Gastroesophageal sphincter (tissue), 4 donors: ENCODE results near the gene TMC6. TPM values are rescaled to one million over a fixed set of nuclear protein-coding genes. Genes with fewer than 3 reads are reported as not detected.
A peak's percentile ranks its signal among the peaks of the same experiment; 100 is the strongest.

Experiments used
- ATAC-seq: fragments of 150-250 bp; one replicate; pipeline ENCODE4 v1.9.1; 2016; ENCODE audit warnings: mild to moderate bottlenecking, moderate library complexity
- H3K27ac ChIP-seq, 4 donors: fragments of 200-600 bp; sonication (generic) in 3 of 4; 1 replicate in 3 of 4; 2 replicates in 1 of 4; pipeline ENCODE4 v1.5.1; 2016 to 2019
- H3K27me3 ChIP-seq: fragments of 200-600 bp; sonication (generic); one replicate; pipeline ENCODE4 v1.5.1; 2019
- H3K36me3 ChIP-seq, 2 donors: fragments of 200-600 bp; sonication (generic); one replicate each; pipeline ENCODE4 v1.5.1; 2019; ENCODE audit warnings: control low read depth in 1 of 2
- H3K4me1 ChIP-seq, 3 donors: fragments of 200-600 bp; sonication (generic); 1 replicate in 2 of 3; 2 replicates in 1 of 3; pipeline ENCODE4 v1.5.1; 2016 to 2019; ENCODE audit warnings: control low read depth in 2 of 3
- H3K4me3 ChIP-seq, 2 donors: fragments of 200-600 bp; sonication (generic); one replicate each; pipeline ENCODE4 v1.5.1; 2019; ENCODE audit warnings: mild to moderate bottlenecking in 1 of 2, moderate library complexity in 1 of 2
- H3K9me3 ChIP-seq, 3 donors: fragments of 200-600 bp; sonication (generic); one replicate each; pipeline ENCODE4 v1.5.1; 2017 to 2019; ENCODE audit warnings: control low read depth in 2 of 3
- EP300 ChIP-seq: sonication (generic); formaldehyde crosslinking; IDR thresholded peaks from one replicate; pipeline ENCODE4 v1.6.1; 2017; ENCODE audit warnings: antibody characterized with exemption, mild to moderate bottlenecking
- POLR2A ChIP-seq, 2 donors: fragments of 450-650 bp; IDR thresholded peaks; one replicate each; pipeline ENCODE4 v1.6.1; 2017; ENCODE audit warnings: antibody characterized with exemption in 2 of 2, mild to moderate bottlenecking in 2 of 2, moderate library complexity in 1 of 2
- POLR2AphosphoS5 ChIP-seq: sonication (generic); formaldehyde crosslinking; IDR thresholded peaks from one replicate; pipeline ENCODE4 v1.6.1; 2017; ENCODE audit warnings: antibody characterized with exemption
- WGBS, 2 donors: methylation state at CpG; one replicate each; pipeline ENCODE4 v1.1.5; 2018; ENCODE audit warnings: low coverage in 1 of 2; 5-methylcytosine and 5-hydroxymethylcytosine counted together
- total RNA-seq, 4 donors: library from RNA; depleted of rRNA; stranded (reverse); fragments of >200 nt; gene quantifications; one replicate each; pipeline ENCODE4 v1.1.0, GENCODE V29; 2016
- TF ChIP-seq, protein P1 (sequence below), 4 experiments: fragments of 200-600 bp in 2 of 4; fragments of 450-650 bp in 2 of 4; sonication (generic) in 1 of 4; IDR thresholded peaks; one replicate each; pipeline ENCODE4 v1.5.1; 2017 to 2019; ENCODE audit warnings: antibody characterized with exemption in 4 of 4, mild to moderate bottlenecking in 2 of 4, moderate library complexity in 2 of 4

The TMC6 gene
- total RNA-seq, 4 donors from 2014 or later = 12.4 to 19.0 (median 15.5) TPM

DNA sequence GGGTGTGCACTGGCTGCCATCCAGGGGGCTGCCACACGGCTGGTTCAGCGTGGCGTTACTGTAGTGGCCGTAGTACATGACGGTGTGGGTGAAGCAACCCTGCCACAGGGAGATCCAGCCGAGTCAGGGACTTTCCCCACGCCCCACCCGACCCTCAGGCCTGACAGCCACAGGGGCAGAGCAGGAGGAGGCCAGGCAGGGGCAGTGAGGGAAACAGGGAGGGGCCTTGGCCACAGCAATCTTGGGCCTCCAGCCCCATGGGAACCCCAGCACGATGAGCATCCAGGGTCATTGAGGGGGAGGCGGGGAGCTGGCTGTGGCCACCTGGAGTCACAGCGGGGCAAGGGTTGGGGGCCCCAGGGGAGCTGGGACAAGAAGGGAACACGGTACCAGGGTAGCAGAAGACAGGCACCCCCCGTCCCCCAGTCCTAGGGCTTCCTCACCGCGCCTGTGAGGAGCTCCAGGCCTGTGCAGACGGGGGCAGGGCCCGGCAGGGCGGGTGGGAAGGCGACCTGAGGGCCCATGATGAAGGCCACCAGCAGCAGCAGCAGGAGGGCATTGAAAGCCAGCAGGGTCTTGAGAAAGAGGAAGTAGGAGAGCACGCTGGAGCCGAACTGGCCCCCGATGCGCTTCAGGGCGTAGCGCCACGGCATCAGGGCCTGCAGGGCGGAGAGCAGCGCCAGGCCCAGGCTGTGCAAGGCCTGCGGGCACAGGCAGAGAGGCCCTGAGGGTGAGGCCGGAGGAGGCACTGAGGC, 4.3 kb downstream of the TMC6 start:
- Histone ChIP-seq H3K4me3 (no peak overlapping the region), H3K27me3 (peaks cover 26% of the 10 kb centered on the region), H3K4me1 (peaks cover 0 to 54% (median 21%) of the 10 kb centered on the region in 3 donors), H3K27ac (peak overlapping the region in 3 of 4 donors; percentile 77 to 81 (median 81)), H3K9me3 (no peaks in the 10 kb centered on the region), H3K36me3 (peaks cover 0 to 59% of the 10 kb centered on the region in 2 donors)
- WGBS, 2 donors = 77 to 100% methylated on average over 2 to 6 of the region's 30 CpGs
- no peak for TF ChIP-seq POLR2A (IDR thresholded peaks at IDR 0.05)
- no peak for ATAC-seq

DNA sequence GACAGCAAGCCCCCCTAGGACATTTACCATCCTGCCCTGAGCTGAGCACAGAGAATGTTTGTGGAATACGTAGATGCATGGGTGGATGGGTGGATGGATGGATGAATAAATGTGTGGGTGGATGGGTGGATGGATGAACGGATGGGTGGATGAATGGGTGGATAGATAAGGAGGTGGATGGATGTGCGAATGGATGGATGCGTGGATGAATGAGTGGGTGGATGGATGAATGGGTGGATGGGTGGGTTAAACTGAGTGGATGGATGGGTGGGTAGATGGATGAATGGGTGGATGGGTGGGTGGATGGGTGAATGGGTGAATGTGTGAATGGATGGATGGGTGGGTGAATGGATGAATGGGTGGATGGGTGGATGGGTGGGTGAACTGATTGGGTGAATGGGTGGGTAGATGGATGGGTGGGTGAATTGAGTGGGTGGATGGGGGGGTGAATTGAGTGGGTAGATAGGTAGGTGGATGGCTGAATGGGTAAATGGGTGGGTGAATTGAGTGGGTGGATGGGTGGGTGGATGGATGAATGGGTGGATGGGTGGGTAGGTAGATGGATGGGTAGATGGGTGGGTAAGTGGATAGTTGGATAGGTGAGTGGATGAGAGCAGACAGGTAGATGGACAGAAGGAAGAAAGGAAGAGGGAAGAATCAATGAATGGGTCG, 5.2 kb downstream of the TMC6 start:
- H3K9me3 ChIP-seq = no peaks in the 10 kb centered on the region
- no peak overlapping the region for H3K27ac ChIP-seq
- 80 to 85% methylated on average over 5 of the region's 5 CpGs for WGBS, 2 donors
- no peak for TF ChIP-seq POLR2A (IDR thresholded peaks at IDR 0.05)
- TF ChIP-seq, protein P1, sequence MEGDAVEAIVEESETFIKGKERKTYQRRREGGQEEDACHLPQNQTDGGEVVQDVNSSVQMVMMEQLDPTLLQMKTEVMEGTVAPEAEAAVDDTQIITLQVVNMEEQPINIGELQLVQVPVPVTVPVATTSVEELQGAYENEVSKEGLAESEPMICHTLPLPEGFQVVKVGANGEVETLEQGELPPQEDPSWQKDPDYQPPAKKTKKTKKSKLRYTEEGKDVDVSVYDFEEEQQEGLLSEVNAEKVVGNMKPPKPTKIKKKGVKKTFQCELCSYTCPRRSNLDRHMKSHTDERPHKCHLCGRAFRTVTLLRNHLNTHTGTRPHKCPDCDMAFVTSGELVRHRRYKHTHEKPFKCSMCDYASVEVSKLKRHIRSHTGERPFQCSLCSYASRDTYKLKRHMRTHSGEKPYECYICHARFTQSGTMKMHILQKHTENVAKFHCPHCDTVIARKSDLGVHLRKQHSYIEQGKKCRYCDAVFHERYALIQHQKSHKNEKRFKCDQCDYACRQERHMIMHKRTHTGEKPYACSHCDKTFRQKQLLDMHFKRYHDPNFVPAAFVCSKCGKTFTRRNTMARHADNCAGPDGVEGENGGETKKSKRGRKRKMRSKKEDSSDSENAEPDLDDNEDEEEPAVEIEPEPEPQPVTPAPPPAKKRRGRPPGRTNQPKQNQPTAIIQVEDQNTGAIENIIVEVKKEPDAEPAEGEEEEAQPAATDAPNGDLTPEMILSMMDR (IDR thresholded peaks at IDR 0.05) = no peak
- no peak for TF ChIP-seq POLR2AphosphoS5
- TF ChIP-seq EP300 = no peak
- peaks cover 0 to 66% of the 10 kb centered on the region in 2 donors for H3K36me3 ChIP-seq
- H3K27me3 ChIP-seq = peaks cover 17% of the 10 kb centered on the region
- ATAC-seq = no peak
- no peak overlapping the region for H3K4me3 ChIP-seq
- peaks cover 0 to 45% (median 17%) of the 10 kb centered on the region in 3 donors for H3K4me1 ChIP-seq

DNA sequence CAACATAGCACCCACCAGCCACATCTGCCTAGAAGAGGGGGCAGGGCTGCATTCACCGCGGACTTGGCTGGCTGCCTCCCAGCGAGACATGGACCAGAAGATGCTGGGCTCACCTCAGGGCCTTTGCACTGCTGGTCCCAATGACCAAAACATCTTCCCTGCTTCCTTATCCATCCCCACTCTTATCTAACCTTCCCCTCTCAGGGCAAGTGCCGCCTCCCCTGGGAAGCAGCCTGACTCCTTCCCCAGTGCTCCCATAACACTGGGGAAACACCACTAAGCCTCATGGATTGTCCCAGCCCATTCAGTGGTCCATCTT, 5.7 kb downstream of the TMC6 start:
- peaks cover 0 to 42% (median 12%) of the 10 kb centered on the region in 3 donors for H3K4me1 ChIP-seq
- peaks cover 0 to 66% of the 10 kb centered on the region in 2 donors for H3K36me3 ChIP-seq
- peaks cover 12% of the 10 kb centered on the region for H3K27me3 ChIP-seq
- H3K27ac ChIP-seq = no peak overlapping the region
- no peak for ATAC-seq
- 100% methylated on average over 3 of the region's 4 CpGs; no CpG with 5 or more reads in 1 of the 2 donors for WGBS, 2 donors
- H3K4me3 ChIP-seq = no peak overlapping the region
- TF ChIP-seq EP300 = no peak
- TF ChIP-seq, protein P1 (IDR thresholded peaks at IDR 0.05) = no peak
- no peak for TF ChIP-seq POLR2A (IDR thresholded peaks at IDR 0.05)
- no peak for TF ChIP-seq POLR2AphosphoS5
- H3K9me3 ChIP-seq = no peaks in the 10 kb centered on the region

DNA sequence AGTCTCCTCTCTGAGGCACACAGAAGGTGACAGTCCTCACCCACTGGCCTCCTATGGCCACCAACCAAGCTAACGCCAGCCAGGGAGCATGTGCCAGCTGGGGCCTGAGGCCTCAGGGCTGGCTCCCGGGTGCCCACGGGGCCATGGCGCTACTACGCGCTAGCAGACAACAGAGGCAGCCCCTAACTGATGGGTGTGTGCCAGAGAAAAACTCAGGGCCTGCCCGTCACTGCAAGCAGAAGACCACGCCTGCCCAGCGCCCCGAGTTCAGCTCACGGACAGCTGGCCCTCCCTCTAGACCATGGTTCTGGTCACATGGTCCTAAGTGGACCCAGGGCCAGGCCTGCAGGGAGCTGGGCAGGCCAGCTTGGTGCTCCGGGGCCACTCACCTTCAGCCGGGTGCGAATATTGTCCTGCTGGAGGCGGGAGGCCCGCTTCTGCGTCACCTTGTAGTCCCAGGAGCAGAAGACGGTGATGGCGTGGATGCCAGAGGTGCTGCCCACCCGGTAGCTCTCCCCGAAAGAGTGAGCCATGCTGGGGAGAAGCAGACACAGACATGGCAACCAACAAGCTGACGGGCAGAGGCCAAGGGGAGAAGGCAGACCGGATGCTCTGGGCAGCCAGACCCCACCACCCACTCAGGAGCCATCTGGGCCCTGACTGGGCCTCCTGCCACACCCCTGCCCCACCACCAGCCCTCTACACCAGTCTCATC, 6.2 kb downstream of the TMC6 start:
- Histone ChIP-seq H3K27me3 (peaks cover 7% of the 10 kb centered on the region), H3K9me3 (no peaks in the 10 kb centered on the region), H3K27ac (no peak overlapping the region), H3K4me3 (no peak overlapping the region), H3K4me1 (peaks cover 0 to 42% (median 11%) of the 10 kb centered on the region in 3 donors), H3K36me3 (peaks cover 0 to 66% of the 10 kb centered on the region in 2 donors)
- TF ChIP-seq, protein P1 (IDR thresholded peaks at IDR 0.05) = no peak
- no peak for TF ChIP-seq EP300
- TF ChIP-seq POLR2AphosphoS5 = no peak
- no peak for TF ChIP-seq POLR2A (IDR thresholded peaks at IDR 0.05)
- no peak for ATAC-seq
- WGBS, 2 donors = 80% methylated on average over 2 of the region's 23 CpGs; no CpG with 5 or more reads in 1 of the 2 donors

DNA sequence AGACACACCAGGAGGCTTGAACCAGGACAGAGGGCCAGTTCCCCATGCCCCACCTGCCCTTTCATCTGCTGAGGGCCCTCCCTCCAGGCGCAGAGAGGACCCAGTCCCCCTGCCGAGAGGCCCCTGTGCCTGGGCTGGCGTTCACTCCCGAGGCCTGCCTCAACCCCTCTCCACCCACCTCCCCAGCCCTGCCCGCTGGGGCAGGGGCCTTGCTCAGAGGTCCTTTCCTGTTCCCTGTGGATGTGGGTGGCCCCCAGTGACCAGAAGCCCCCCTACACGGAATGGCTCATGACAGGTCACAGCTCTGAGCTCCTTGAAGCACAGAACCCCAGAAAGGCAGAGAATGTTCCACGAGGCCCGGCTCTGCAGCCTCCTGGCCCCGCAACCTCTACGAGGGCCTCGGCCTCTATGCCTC, 6.7 kb downstream of the TMC6 start:
- no peaks in the 10 kb centered on the region for H3K9me3 ChIP-seq
- WGBS, 2 donors = 58% methylated on average over 5 of the region's 11 CpGs; no CpG with 5 or more reads in 1 of the 2 donors
- H3K36me3 ChIP-seq = peaks cover 0 to 66% of the 10 kb centered on the region in 2 donors
- no peak overlapping the region for H3K27ac ChIP-seq
- TF ChIP-seq POLR2A (IDR thresholded peaks at IDR 0.05) (no peak), POLR2AphosphoS5 (no peak), EP300 (no peak)
- TF ChIP-seq, protein P1 (IDR thresholded peaks at IDR 0.05) = no peak
- ATAC-seq = no peak
- H3K27me3 ChIP-seq = peaks cover 1% of the 10 kb centered on the region
- no peak overlapping the region for H3K4me3 ChIP-seq
- peaks cover 0 to 41% (median 9%) of the 10 kb centered on the region in 3 donors for H3K4me1 ChIP-seq
